ENCODE data around the gene SEC22C.
A peak's percentile ranks its signal among the peaks of the same experiment; 100 is the strongest.

Gene SEC22C

DNA sequence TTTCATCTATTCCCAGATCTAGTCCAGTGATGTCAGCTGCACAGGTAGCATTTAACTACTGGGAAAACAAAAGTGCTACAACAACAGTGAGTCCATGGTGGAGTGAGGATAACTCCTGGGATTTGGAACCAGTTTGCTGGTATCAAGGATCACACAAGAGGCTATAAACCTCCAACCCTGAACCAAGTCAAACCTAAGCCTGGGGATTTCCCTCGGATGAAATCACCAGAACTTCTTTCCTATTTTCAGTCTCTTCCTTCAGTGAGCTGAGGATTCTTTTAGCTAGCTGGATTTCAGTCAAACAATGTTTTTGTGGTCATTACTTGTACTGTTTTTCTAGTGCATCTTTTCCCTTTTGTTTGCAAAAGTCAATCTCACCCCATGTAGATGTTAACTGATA, 31.5 kb downstream of the SEC22C start:
- Histone ChIP-seq H3K4me3 (IDR thresholded peaks at IDR 0.05; ENCODE audit: insufficient read depth, low read depth, low read length) (no peak overlapping the region), H3K9ac (no peak overlapping the region), H3K27me3 (ENCODE audit: insufficient read depth, low read depth) (no peaks in the 10 kb centered on the region), H3K79me2 (ENCODE audit: insufficient read depth, low read depth) (no peaks in the 10 kb centered on the region), H3K4me2 (no peak overlapping the region), H3K27ac (no peak overlapping the region), H3K36me3 (ENCODE audit: insufficient read depth) (no peaks in the 10 kb centered on the region), H2AFZ (ENCODE audit: low read depth) (no peak overlapping the region), H4K20me1 (ENCODE audit: insufficient read depth) (no peaks in the 10 kb centered on the region), H3K4me1 (ENCODE audit: low read depth, poor library complexity, severe bottlenecking) (no peaks in the 10 kb centered on the region)
- TF ChIP-seq CTCF (conservative IDR thresholded peaks at IDR 0.05; ENCODE audit: low read depth, low read length): no peak

DNA sequence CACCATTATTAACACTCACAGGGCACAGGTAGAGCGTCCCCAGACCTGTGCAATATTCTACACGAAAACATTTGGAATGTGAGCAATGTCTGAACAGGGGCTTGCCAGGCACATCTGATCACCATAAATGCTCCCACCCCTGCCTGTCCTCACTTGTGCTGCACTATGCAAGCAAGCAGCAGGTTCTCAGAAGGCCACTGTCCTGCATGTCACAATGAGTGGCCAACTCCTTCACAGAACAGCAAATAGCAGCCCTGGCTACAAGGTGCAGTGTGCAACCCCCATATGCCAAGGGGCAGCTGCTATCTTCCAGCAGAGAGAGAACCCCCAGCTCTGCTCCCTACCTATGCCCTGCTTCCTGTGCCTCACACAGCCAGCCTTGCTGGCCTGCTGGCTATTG, 32.6 kb downstream of the SEC22C start:
- Histone ChIP-seq H4K20me1 (ENCODE audit: insufficient read depth) (no peaks in the 10 kb centered on the region), H3K36me3 (ENCODE audit: insufficient read depth) (no peaks in the 10 kb centered on the region), H3K79me2 (ENCODE audit: insufficient read depth, low read depth) (no peaks in the 10 kb centered on the region), H2AFZ (ENCODE audit: low read depth) (no peak overlapping the region), H3K27ac (no peak overlapping the region), H3K4me3 (IDR thresholded peaks at IDR 0.05; ENCODE audit: insufficient read depth, low read depth, low read length) (no peak overlapping the region), H3K9ac (no peak overlapping the region), H3K27me3 (ENCODE audit: insufficient read depth, low read depth) (no peaks in the 10 kb centered on the region), H3K4me2 (no peak overlapping the region), H3K4me1 (ENCODE audit: low read depth, poor library complexity, severe bottlenecking) (no peaks in the 10 kb centered on the region)
- no peak for TF ChIP-seq CTCF (conservative IDR thresholded peaks at IDR 0.05; ENCODE audit: low read depth, low read length)

GRCh38 chr3:42547401-42547945, 34.3 kb downstream of the SEC22C start:
- no peaks in the 10 kb centered on the region for H3K4me1 ChIP-seq (ENCODE audit: low read depth, poor library complexity, severe bottlenecking)
- H3K27ac ChIP-seq: no peak overlapping the region
- peak; percentile 86 for TF ChIP-seq CTCF (conservative IDR thresholded peaks at IDR 0.05; ENCODE audit: low read depth, low read length)
- no peaks in the 10 kb centered on the region for H3K36me3 ChIP-seq (ENCODE audit: insufficient read depth)
- H4K20me1 ChIP-seq (ENCODE audit: insufficient read depth): no peaks in the 10 kb centered on the region
- no peaks in the 10 kb centered on the region for H3K79me2 ChIP-seq (ENCODE audit: insufficient read depth, low read depth)
- no peak overlapping the region for H3K9ac ChIP-seq
- no peak overlapping the region for H3K4me3 ChIP-seq (IDR thresholded peaks at IDR 0.05; ENCODE audit: insufficient read depth, low read depth, low read length)
- H2AFZ ChIP-seq (ENCODE audit: low read depth): no peak overlapping the region
- H3K4me2 ChIP-seq: no peak overlapping the region
- no peaks in the 10 kb centered on the region for H3K27me3 ChIP-seq (ENCODE audit: insufficient read depth, low read depth)

GRCh38 chr3:42546691-42547213, 35.0 kb downstream of the SEC22C start:
- Histone ChIP-seq H3K27ac (no peak overlapping the region), H3K4me2 (no peak overlapping the region), H3K4me3 (IDR thresholded peaks at IDR 0.05; ENCODE audit: insufficient read depth, low read depth, low read length) (no peak overlapping the region), H2AFZ (ENCODE audit: low read depth) (no peak overlapping the region), H3K36me3 (ENCODE audit: insufficient read depth) (no peaks in the 10 kb centered on the region), H3K4me1 (ENCODE audit: low read depth, poor library complexity, severe bottlenecking) (no peaks in the 10 kb centered on the region), H4K20me1 (ENCODE audit: insufficient read depth) (no peaks in the 10 kb centered on the region), H3K27me3 (ENCODE audit: insufficient read depth, low read depth) (no peaks in the 10 kb centered on the region), H3K79me2 (ENCODE audit: insufficient read depth, low read depth) (no peaks in the 10 kb centered on the region), H3K9ac (no peak overlapping the region)
- no peak for TF ChIP-seq CTCF (conservative IDR thresholded peaks at IDR 0.05; ENCODE audit: low read depth, low read length)
